Activated naive CD4-positive, alpha-beta T cell treated with anti-CD3 and anti-CD28 coated beads, Interleukin-2, amount 10 ng/mL, durations not matched to agents 7 days and 5 days (primary cell): ENCODE results near the gene ZNF862.
A peak's percentile ranks its signal among the peaks of the same experiment; 100 is the strongest.
"Not testable (repeated sequence)": the region's sequence is repeated elsewhere in the genome, so short reads cannot be mapped to it uniquely, and the experiment has no call there.

Experiments used
- CTCF ChIA-PET: fragments of 350-600 bp; sonication (Branson Sonifier 250); formaldehyde crosslinking; loops from one replicate; lab custom pipeline; 2021; ENCODE audit warnings: antibody characterized with exemption; lab: Charles Lee
- DNase-seq: peaks from one replicate; pipeline ENCODE4 v3.0.0-alpha.2; 2020
- H3K27ac Mint-ChIP-seq: one replicate; pipeline ENCODE4 v1.8.0; 2021; ENCODE audit warnings: mild to moderate bottlenecking, moderate library complexity, mixed read lengths
- H3K27me3 Mint-ChIP-seq: one replicate; pipeline ENCODE4 v1.8.0; 2021; ENCODE audit warnings: mild to moderate bottlenecking, mixed read lengths
- H3K36me3 Mint-ChIP-seq: one replicate; pipeline ENCODE4 v1.8.0; 2021; ENCODE audit warnings: mixed read lengths
- H3K4me1 Mint-ChIP-seq: one replicate; pipeline ENCODE4 v1.8.0; 2021; ENCODE audit warnings: mixed read lengths
- H3K4me3 Mint-ChIP-seq: one replicate; pipeline ENCODE4 v1.8.0; 2021; ENCODE audit warnings: mild to moderate bottlenecking, moderate library complexity, mixed read lengths
- H3K9me3 Mint-ChIP-seq: one replicate; pipeline ENCODE4 v1.8.0; 2021; ENCODE audit warnings: mixed read lengths

ZNF862 gene

GRCh38 chr7:149883048-149883438, 44.9 kb downstream of the ZNF862 start:
- H3K27me3 Mint-ChIP-seq, result no peaks in the 10 kb centered on the region
- CTCF ChIA-PET, result interaction anchor here (1.5 to 3.9 kb wide), 7 partner anchors 8 to 162 kb away, joined by 6 to 31 read pairs (median 9); no protein-coding TSS in a partner anchor
- peaks cover 16% of the 10 kb centered on the region for H3K36me3 Mint-ChIP-seq
- H3K4me1 Mint-ChIP-seq, result peaks cover 13% of the 10 kb centered on the region
- no peaks in the 10 kb centered on the region for H3K9me3 Mint-ChIP-seq
- no peak overlapping the region for H3K4me3 Mint-ChIP-seq
- peak overlapping the region; percentile 50 for H3K27ac Mint-ChIP-seq
- DNase-seq, result no peak

GRCh38 chr7:149883452-149883861, 45.3 kb downstream of the ZNF862 start:
- peak; percentile 77 for DNase-seq
- H3K4me1 Mint-ChIP-seq, result peaks cover 14% of the 10 kb centered on the region
- H3K36me3 Mint-ChIP-seq, result peaks cover 14% of the 10 kb centered on the region
- H3K27me3 Mint-ChIP-seq, result no peaks in the 10 kb centered on the region
- CTCF ChIA-PET, result interaction anchor here (0.9 to 3.9 kb wide), 10 partner anchors 8 to 389 kb away, joined by 3 to 31 read pairs (median 9); no protein-coding TSS in a partner anchor
- H3K27ac Mint-ChIP-seq, result peak overlapping the region; percentile 50
- H3K9me3 Mint-ChIP-seq, result no peaks in the 10 kb centered on the region
- H3K4me3 Mint-ChIP-seq, result no peak overlapping the region

GRCh38 chr7:149884016-149884415, 45.8 kb downstream of the ZNF862 start:
- H3K36me3 Mint-ChIP-seq, result peaks cover 12% of the 10 kb centered on the region

GRCh38 chr7:149884541-149884940, 46.4 kb downstream of the ZNF862 start:
- H3K27ac Mint-ChIP-seq, result no peak overlapping the region
- no peaks in the 10 kb centered on the region for H3K27me3 Mint-ChIP-seq
- no peak for DNase-seq
- H3K4me3 Mint-ChIP-seq, result no peak overlapping the region
- H3K36me3 Mint-ChIP-seq, result peaks cover 12% of the 10 kb centered on the region
- peaks cover 14% of the 10 kb centered on the region for H3K4me1 Mint-ChIP-seq
- CTCF ChIA-PET, result interaction anchor here (0.9 to 3.9 kb wide), 8 partner anchors 10 to 388 kb away, joined by 3 to 31 read pairs (median 4); no protein-coding TSS in a partner anchor
- no peaks in the 10 kb centered on the region for H3K9me3 Mint-ChIP-seq

More at GRCh38 chr7:149884016-149884415, 45.8 kb downstream of the ZNF862 start:
- Mint-ChIP-seq H3K4me1 (peaks cover 14% of the 10 kb centered on the region), H3K27me3 (no peaks in the 10 kb centered on the region), H3K9me3 (no peaks in the 10 kb centered on the region), H3K4me3 (no peak overlapping the region), H3K27ac (no peak overlapping the region)
- CTCF ChIA-PET, result interaction anchor here (0.9 to 3.9 kb wide), 10 partner anchors 9 to 388 kb away, joined by 3 to 31 read pairs (median 8); no protein-coding TSS in a partner anchor
- DNase-seq, result no peak

- DNase-seq, result no peak
- H3K9me3 Mint-ChIP-seq, result no peaks in the 10 kb centered on the region
- no peaks in the 10 kb centered on the region for H3K27me3 Mint-ChIP-seq
- H3K27ac Mint-ChIP-seq, result no peak overlapping the region
- H3K36me3 Mint-ChIP-seq, result peaks cover 11% of the 10 kb centered on the region
- H3K4me3 Mint-ChIP-seq, result no peak overlapping the region
- H3K4me1 Mint-ChIP-seq, result peaks cover 14% of the 10 kb centered on the region
- CTCF ChIA-PET, result interaction anchor here (1.2 to 3.9 kb wide), 3 partner anchors 15 to 160 kb away, joined by 3 to 31 read pairs (median 9); no protein-coding TSS in a partner anchor
These were observed 47.2 kb downstream of the ZNF862 start for GRCh38 chr7:149885191-149886017.

- H3K36me3 Mint-ChIP-seq, result peaks cover 11% of the 10 kb centered on the region
- H3K4me1 Mint-ChIP-seq, result peaks cover 14% of the 10 kb centered on the region
- CTCF ChIA-PET, result interaction anchor here (1.2 to 3.9 kb wide), 2 partner anchors 16 to 73 kb away, joined by 3 to 31 read pairs; no protein-coding TSS in a partner anchor
- no peak for DNase-seq
- no peaks in the 10 kb centered on the region for H3K27me3 Mint-ChIP-seq
- no peak overlapping the region for H3K4me3 Mint-ChIP-seq
- no peak overlapping the region for H3K27ac Mint-ChIP-seq
- no peaks in the 10 kb centered on the region for H3K9me3 Mint-ChIP-seq
These were observed 47.8 kb downstream of the ZNF862 start for GRCh38 chr7:149886018-149886415.

GRCh38 chr7:149887311-149887710, 49.1 kb downstream of the ZNF862 start:
- Mint-ChIP-seq H3K36me3 (peaks cover 9% of the 10 kb centered on the region), H3K4me1 (peaks cover 14% of the 10 kb centered on the region), H3K4me3 (no peak overlapping the region), H3K9me3 (no peaks in the 10 kb centered on the region), H3K27me3 (no peaks in the 10 kb centered on the region), H3K27ac (no peak overlapping the region)
- no peak for DNase-seq
- CTCF ChIA-PET, result no interaction called here

- H3K9me3 Mint-ChIP-seq, H3K27me3 Mint-ChIP-seq, H3K36me3 Mint-ChIP-seq, H3K27ac Mint-ChIP-seq, CTCF ChIA-PET, H3K4me3 Mint-ChIP-seq, H3K4me1 Mint-ChIP-seq, DNase-seq: not testable (repeated sequence)
These were observed 52.5 kb downstream of the ZNF862 start for GRCh38 chr7:149890715-149891114.

- H3K4me1 Mint-ChIP-seq, DNase-seq, H3K27me3 Mint-ChIP-seq, H3K9me3 Mint-ChIP-seq, CTCF ChIA-PET, H3K36me3 Mint-ChIP-seq, H3K4me3 Mint-ChIP-seq, H3K27ac Mint-ChIP-seq: not testable (repeated sequence)
These were observed 56.8 kb downstream of the ZNF862 start for GRCh38 chr7:149894957-149895356.

- H3K4me1 Mint-ChIP-seq, DNase-seq, CTCF ChIA-PET, H3K4me3 Mint-ChIP-seq, H3K27ac Mint-ChIP-seq, H3K9me3 Mint-ChIP-seq, H3K27me3 Mint-ChIP-seq, H3K36me3 Mint-ChIP-seq: not testable (repeated sequence)
These were observed 69.7 kb downstream of the ZNF862 start for GRCh38 chr7:149907776-149908376.

GRCh38 chr7:149910219-149910618, 72.0 kb downstream of the ZNF862 start:
- CTCF ChIA-PET, DNase-seq, H3K27me3 Mint-ChIP-seq, H3K27ac Mint-ChIP-seq, H3K4me1 Mint-ChIP-seq, H3K4me3 Mint-ChIP-seq, H3K36me3 Mint-ChIP-seq, H3K9me3 Mint-ChIP-seq: not testable (repeated sequence)

GRCh38 chr7:149912126-149912525, 74.0 kb downstream of the ZNF862 start:
- H3K9me3 Mint-ChIP-seq, H3K27me3 Mint-ChIP-seq, H3K4me3 Mint-ChIP-seq, H3K36me3 Mint-ChIP-seq, H3K27ac Mint-ChIP-seq, H3K4me1 Mint-ChIP-seq, CTCF ChIA-PET, DNase-seq: not testable (repeated sequence)
